Liver (tissue), 9 donors: ENCODE measurements around the gene GUCY2D. TPM values are rescaled to one million over a fixed set of nuclear protein-coding genes. Genes with fewer than 3 reads are reported as not detected.

ENCODE experiments used
- DNase-seq: peaks from one replicate; pipeline ENCODE4 v3.0.0-alpha.2; 2017; ENCODE audit warnings: low spot score
- H3K27ac ChIP-seq, 2 donors: one replicate each; pipeline ENCODE4 v1.7.0; 2013; ENCODE audit warnings: inconsistent platforms in 2 of 2, low read length in 2 of 2, control low read depth in 1 of 2, low read depth in 1 of 2, mild to moderate bottlenecking in 1 of 2
- H3K27me3 ChIP-seq, 4 donors: one replicate each; pipeline versions ENCODE4 v1.6.1 to v1.7.0; 2013; ENCODE audit warnings: low read length in 3 of 4, inconsistent platforms in 1 of 4, mild to moderate bottlenecking in 1 of 4, moderate library complexity in 1 of 4; ENCODE audit not compliant: control insufficient read depth in 4 of 4, insufficient read depth in 4 of 4
- H3K36me3 ChIP-seq, 4 donors: one replicate each; pipeline versions ENCODE4 v1.6.1 to v1.7.0; 2013; ENCODE audit warnings: low read length in 3 of 4, mild to moderate bottlenecking in 3 of 4, low read depth in 1 of 4, moderate library complexity in 1 of 4; ENCODE audit not compliant: control insufficient read depth in 4 of 4, insufficient read depth in 3 of 4
- H3K4me1 ChIP-seq, 4 donors: one replicate each; pipeline versions ENCODE4 v1.6.1 to v1.7.0; 2013; ENCODE audit warnings: low read length in 3 of 4, mild to moderate bottlenecking in 3 of 4, moderate library complexity in 1 of 4; ENCODE audit not compliant: control insufficient read depth in 4 of 4, insufficient read depth in 4 of 4
- H3K4me3 ChIP-seq, 3 donors: one replicate each; pipeline versions ENCODE4 v1.6.1 to v1.7.0; 2013; ENCODE audit warnings: low read length in 3 of 3, control low read depth in 1 of 3, low read depth in 1 of 3, mild to moderate bottlenecking in 1 of 3
- H3K9ac ChIP-seq, 2 donors: one replicate each; pipeline ENCODE4 v1.7.0; 2013; ENCODE audit warnings: low read length in 2 of 2, mild to moderate bottlenecking in 2 of 2, moderate library complexity in 2 of 2, control low read depth in 1 of 2, low read depth in 1 of 2
- H3K9me3 ChIP-seq, 4 donors: one replicate each; pipeline versions ENCODE4 v1.6.1 to v1.7.0; 2013; ENCODE audit warnings: low read length in 3 of 4; ENCODE audit not compliant: control insufficient read depth in 4 of 4
- CTCF ChIP-seq: fragments of 150-350 bp; IDR thresholded peaks from 2 replicates; pipeline ENCODE4 v1.5.1; 2017; ENCODE audit warnings: improper control_type of control experiment, low read depth, low read length; ENCODE audit not compliant: missing input control
- FOXA1 ChIP-seq: IDR thresholded peaks from 2 replicates; pipeline ENCODE4 v1.6.1; 2016; ENCODE audit warnings: antibody characterized with exemption
- FOXA2 ChIP-seq: IDR thresholded peaks from 2 replicates; pipeline ENCODE4 v1.6.1; 2016; ENCODE audit warnings: antibody characterized with exemption
- GABPA ChIP-seq, 2 donors: IDR thresholded peaks in 1 of 2; conservative IDR thresholded peaks in 1 of 2; 2 replicates each; pipeline ENCODE4 v1.6.1; 2016; ENCODE audit warnings: antibody characterized with exemption in 2 of 2, mild to moderate bottlenecking in 1 of 2, moderate library complexity in 1 of 2
- HNF4A ChIP-seq, 2 donors: conservative IDR thresholded peaks; 2 replicates each; pipeline ENCODE4 v1.6.1; 2016; ENCODE audit warnings: antibody characterized with exemption in 2 of 2, mild to moderate bottlenecking in 2 of 2
- JUND ChIP-seq, 2 donors: IDR thresholded peaks; 2 replicates each; pipeline ENCODE4 v1.6.1; 2016; ENCODE audit warnings: antibody characterized with exemption in 2 of 2
- RXRA ChIP-seq, 2 donors: IDR thresholded peaks; 2 replicates each; pipeline ENCODE4 v1.6.1; 2017 to 2018; ENCODE audit warnings: antibody characterized with exemption in 2 of 2, mild to moderate bottlenecking in 1 of 2
- SP1 ChIP-seq: IDR thresholded peaks from 2 replicates; pipeline ENCODE4 v1.6.1; 2018; ENCODE audit warnings: antibody characterized with exemption, mild to moderate bottlenecking
- TAF1 ChIP-seq: conservative IDR thresholded peaks from 2 replicates; pipeline ENCODE4 v1.6.1; 2016; ENCODE audit warnings: antibody characterized with exemption, mild to moderate bottlenecking
- ZBTB33 ChIP-seq: IDR thresholded peaks from 2 replicates; pipeline ENCODE4 v1.6.1; 2016; ENCODE audit warnings: antibody characterized with exemption
- whole genome bisulfite sequencing: extraction: QIAGEN DNeasy Blood & Tissue Kit; methylation state at CpG from one replicate; pipeline ENCODE4 v1.1.7; 2013; 5-methylcytosine and 5-hydroxymethylcytosine counted together
- polyA plus RNA-seq, 2 donors: library from polyadenylated mRNA; stranded (reverse) in 1 of 2; unstranded in 1 of 2; fragments of 200-250 nt in 1 of 2; fragments of >200 nt in 1 of 2; fragmentation: Nextera tagmentation in 1 of 2; extraction: Ambion mirVana in 1 of 2; gene quantifications; one replicate each; pipeline versions ENCODE4 v1.2.1 to v1.2.3, GENCODE V29; 2013 to 2015
- total RNA-seq, 2 donors: library from RNA; depleted of rRNA; stranded (reverse); fragments of >200 nt; gene quantifications; one replicate each; pipeline ENCODE4 v1.2.3, GENCODE V29; 2014
- TF ChIP-seq, protein P1 (sequence below): IDR thresholded peaks from 2 replicates; pipeline ENCODE4 v1.6.1; 2016; ENCODE audit warnings: antibody characterized with exemption, mild to moderate bottlenecking
- donor health status: healthy.
- donor health status: healthy.
- donor health status: healthy.
- donor health status: healthy.
- donor health status: healthy.

The GUCY2D gene
- total and polyA plus RNA-seq, 4 donors, result 0.09 to 0.14 TPM; not detected in 2

DNA sequence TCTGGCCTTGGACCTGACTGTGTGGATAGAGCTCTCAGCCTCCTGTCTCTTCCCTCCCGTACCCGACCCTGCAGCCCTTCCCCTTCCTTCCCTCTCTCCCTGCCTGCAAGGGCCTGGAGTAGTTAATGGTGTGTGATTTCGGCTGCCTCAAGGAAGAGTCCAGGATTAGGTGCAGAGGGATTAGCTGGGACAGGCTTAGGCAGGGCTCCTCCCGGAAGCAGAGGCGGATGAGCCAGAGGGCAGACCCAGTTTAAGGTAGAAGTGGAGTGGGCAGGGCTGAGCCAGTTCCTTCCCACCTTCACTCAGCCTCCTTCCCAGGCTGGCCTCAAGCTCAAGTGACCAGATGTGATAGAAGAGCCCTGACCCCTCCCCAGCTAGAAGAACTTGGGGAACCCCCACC, 16.8 kb downstream of the GUCY2D start:
- Histone ChIP-seq H3K4me3 (no peak overlapping the region), H3K9me3 (no peaks in the 10 kb centered on the region), H3K27ac (no peak overlapping the region), H3K27me3 (no peaks in the 10 kb centered on the region), H3K4me1 (peaks cover 8 to 45% (median 27%) of the 10 kb centered on the region in 4 donors), H3K9ac (no peak overlapping the region), H3K36me3 (no peaks in the 10 kb centered on the region)
- no peak for DNase-seq
- WGBS, result 83% methylated on average over 5 of the region's 5 CpGs
- TF ChIP-seq TAF1 (no peak), GABPA (IDR thresholded peaks at IDR 0.05 in 1 of 2, conservative IDR thresholded peaks at IDR 0.05 in 1 of 2) (no peak), FOXA1 (no peak), HNF4A (conservative IDR thresholded peaks at IDR 0.05) (no peak), JUND (IDR thresholded peaks at IDR 0.05) (no peak), FOXA2 (no peak), RXRA (IDR thresholded peaks at IDR 0.05) (no peak), SP1 (no peak), CTCF (no peak)
- TF ChIP-seq, protein P1, sequence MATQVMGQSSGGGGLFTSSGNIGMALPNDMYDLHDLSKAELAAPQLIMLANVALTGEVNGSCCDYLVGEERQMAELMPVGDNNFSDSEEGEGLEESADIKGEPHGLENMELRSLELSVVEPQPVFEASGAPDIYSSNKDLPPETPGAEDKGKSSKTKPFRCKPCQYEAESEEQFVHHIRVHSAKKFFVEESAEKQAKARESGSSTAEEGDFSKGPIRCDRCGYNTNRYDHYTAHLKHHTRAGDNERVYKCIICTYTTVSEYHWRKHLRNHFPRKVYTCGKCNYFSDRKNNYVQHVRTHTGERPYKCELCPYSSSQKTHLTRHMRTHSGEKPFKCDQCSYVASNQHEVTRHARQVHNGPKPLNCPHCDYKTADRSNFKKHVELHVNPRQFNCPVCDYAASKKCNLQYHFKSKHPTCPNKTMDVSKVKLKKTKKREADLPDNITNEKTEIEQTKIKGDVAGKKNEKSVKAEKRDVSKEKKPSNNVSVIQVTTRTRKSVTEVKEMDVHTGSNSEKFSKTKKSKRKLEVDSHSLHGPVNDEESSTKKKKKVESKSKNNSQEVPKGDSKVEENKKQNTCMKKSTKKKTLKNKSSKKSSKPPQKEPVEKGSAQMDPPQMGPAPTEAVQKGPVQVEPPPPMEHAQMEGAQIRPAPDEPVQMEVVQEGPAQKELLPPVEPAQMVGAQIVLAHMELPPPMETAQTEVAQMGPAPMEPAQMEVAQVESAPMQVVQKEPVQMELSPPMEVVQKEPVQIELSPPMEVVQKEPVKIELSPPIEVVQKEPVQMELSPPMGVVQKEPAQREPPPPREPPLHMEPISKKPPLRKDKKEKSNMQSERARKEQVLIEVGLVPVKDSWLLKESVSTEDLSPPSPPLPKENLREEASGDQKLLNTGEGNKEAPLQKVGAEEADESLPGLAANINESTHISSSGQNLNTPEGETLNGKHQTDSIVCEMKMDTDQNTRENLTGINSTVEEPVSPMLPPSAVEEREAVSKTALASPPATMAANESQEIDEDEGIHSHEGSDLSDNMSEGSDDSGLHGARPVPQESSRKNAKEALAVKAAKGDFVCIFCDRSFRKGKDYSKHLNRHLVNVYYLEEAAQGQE, result no peak

DNA sequence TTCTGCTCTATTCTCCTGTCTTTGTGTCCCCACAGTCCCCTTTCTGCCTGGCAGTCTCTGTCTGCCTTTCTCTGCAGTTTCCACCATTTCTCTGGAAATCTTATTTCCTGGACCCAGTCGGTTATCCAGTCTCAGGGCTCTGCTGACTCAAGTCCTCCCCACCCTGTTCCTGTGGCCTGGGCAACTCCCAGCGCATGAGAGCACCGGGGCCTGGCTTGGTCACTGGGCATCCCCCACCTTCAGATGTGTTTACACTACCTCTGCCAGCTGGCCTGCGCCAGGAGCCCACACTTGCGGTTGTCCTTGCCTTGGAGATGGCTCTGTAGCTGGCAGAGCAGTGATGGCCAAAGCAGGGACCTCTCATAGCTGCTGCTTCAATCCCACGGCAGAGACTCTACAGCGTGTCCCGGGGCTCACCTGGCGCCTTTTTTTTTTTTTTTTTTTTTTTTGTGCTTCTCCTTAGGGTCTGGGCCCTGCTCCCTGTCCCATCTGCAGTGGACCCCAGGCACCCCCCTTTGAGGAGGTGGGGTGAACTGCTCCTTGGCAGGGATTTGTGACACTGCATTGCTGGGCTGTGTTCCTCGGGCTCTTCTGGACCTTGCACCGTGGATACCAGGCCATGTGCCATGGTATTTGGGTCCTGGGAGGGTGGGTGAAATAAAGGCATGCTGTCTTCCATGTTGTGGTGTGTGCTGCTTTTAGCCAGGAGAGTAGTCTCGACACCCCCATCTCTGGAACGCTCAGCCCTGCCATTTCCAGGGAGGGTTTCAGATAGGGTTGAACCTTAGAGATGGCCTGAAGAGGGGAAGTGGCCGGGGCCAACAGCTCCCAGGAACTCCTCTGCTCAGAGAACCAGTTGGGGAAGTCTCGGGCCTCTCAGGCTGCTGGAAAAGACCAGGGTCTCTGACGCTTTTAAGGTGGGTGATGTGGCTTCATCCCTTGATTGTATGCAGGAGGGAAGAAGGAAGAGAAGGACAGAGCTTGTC, 17.5 kb downstream of the GUCY2D start:
- H3K9me3 ChIP-seq, result no peaks in the 10 kb centered on the region
- no peak for DNase-seq
- WGBS, result 80% methylated on average over 16 of the region's 16 CpGs
- H3K9ac ChIP-seq, result no peak overlapping the region
- H3K36me3 ChIP-seq, result no peaks in the 10 kb centered on the region
- H3K27me3 ChIP-seq, result no peaks in the 10 kb centered on the region
- TF ChIP-seq HNF4A (conservative IDR thresholded peaks at IDR 0.05) (peak in 1 of 2 donors; percentile 8), ZBTB33 (no peak)
- H3K27ac ChIP-seq, result no peak overlapping the region
- H3K4me3 ChIP-seq, result no peak overlapping the region
- H3K4me1 ChIP-seq, result peaks cover 8 to 45% (median 27%) of the 10 kb centered on the region in 4 donors
